HG03378 (cell line): ENCODE data around the gene OTUD5.
"Not testable (repeated sequence)": the region's sequence is repeated elsewhere in the genome, so short reads cannot be mapped to it uniquely, and the experiment has no call there.

Source experiments
- ATAC-seq: cut with Tn5 transposase; IDR thresholded peaks from one replicate; pipeline ENCODE4 v1.9.1; 2021; ENCODE audit warnings: mild to moderate bottlenecking, moderate library complexity; ENCODE audit not compliant: unreplicated experiment

Gene OTUD5

DNA sequence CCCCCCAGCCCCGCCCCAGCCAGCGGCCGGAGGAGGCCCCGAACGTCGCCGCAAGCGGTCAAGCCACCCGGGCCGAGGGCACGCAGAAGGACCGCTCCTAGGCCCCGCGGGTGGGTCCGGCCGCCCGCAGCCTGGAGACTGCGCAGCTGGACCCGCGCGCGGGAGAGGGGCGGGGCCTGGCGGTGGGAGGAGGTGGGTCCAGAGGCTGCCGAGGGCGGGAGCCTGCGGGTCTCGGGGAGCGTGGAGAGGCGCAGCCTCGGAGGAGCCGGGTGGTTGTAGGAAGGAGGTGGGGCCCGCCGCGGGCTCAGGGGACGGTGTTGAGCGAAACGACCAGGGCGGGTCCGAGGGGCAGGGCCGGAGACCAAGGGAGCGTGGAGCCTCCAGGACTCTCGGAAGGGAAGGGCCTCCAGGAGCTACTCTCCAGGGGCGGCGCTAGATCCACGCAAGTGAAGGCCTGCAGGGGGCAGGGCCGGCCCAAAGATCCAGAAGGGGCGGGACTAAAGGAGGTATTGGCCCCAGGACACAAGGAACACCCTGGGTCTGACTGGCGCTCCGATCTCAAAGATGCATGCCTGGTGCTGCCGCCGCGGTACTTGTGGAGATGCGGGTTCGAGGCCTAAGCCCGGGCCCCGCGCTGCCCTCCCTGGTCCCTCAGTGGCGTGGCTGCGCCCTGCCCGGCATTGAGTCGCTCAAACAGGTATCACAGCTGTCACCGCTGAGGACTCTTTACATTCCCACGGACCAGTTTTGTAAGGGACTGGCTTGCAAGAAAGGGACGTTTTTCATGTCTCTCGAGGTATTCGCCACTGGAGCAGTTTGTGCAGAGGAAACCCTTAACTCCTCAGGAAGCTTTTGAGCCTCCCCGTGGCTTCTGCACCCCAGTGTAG, 65.8 kb downstream of the OTUD5 start:
- ATAC-seq = peak; percentile 76

DNA sequence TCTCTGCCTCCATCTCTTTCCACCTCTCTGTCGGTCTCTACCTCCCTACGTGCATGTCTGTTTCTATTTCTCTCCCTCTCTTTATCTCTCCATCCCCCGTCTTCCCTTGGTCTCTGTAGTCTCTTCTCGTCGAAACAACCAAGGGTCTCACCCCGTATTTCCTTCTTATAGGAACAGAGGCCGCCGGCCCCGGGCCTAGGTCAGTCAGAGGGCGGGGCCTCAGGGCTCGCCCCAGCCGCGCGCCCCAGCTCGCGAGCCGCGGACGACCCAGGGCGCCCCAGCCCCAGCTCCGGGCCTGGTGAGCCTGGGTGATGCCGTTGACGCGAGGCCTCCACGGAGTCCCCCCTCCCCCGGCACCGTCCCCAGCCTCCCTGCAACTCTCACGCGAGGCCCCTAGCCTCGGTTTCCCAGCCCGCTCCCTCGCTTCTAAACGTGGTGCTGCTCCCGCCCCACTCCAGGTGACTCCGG, 66.4 kb downstream of the OTUD5 start:
- peak; percentile 24 for ATAC-seq

- no peak for ATAC-seq
Observed at GRCh38 chrX:48890296-48890925, 67.0 kb downstream of the OTUD5 start.

DNA sequence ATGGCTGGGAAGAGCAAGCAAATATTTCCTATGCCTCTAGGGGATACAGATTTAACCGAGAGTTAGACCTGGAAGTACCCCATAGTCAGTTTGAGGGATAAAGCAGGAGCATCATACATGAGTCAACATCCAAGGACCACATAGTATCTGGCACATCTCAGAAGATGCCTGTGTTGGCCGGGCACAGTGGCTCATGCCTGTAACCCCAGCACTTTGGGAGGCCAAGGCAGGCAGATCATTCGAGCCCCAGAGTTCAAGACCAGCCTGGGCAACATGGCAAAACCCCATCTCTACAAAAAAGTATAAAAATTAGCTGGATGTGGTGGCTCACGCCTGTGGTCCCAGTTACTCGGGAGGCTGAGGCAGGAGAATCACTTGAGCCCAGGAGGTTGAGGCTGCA, 70.8 kb downstream of the OTUD5 start:
- ATAC-seq = not testable (repeated sequence)

- no peak for ATAC-seq
Observed at GRCh38 chrX:48883729-48884128, 73.7 kb downstream of the OTUD5 start.

DNA sequence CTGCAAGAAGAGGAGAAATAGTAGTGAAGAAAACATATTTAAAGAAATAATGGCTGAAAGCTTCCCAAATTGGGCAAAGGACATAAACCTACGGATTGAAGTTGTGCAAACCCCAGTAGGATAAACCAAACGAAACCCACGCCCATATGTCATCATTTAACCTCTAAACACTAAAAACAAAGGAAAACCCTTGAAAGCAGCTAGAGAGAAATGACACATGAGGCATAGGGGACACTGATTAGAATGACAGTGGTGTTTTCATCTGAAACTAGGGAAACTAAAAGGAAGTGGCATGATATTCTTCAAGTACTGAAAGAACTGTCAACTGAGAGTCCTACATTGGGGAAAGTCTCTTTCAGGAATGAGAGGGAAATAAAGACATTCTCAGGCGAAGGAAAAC, 80.5 kb downstream of the OTUD5 start:
- ATAC-seq = not testable (repeated sequence)
